Activated CD4-positive, alpha-beta T cell treated with anti-CD3 and anti-CD28 coated beads, Interleukin-2, amount 50 U/mL, for 4 hours (primary cell): Measurements from ENCODE around the gene MTSS2.

ENCODE experiments used
- DNase-seq, 2 experiments: peaks; one replicate each; pipeline ENCODE4 v3.0.0-alpha.2; 2020

The MTSS2 gene

GRCh38 chr16:70665806-70666735, 19.8 kb downstream of the MTSS2 start:
- DNase-seq = no peak

GRCh38 chr16:70665113-70665694, 20.6 kb downstream of the MTSS2 start:
- DNase-seq = no peak

GRCh38 chr16:70664325-70665112, 21.3 kb downstream of the MTSS2 start:
- DNase-seq = no peak

- DNase-seq = no peak
Observed at GRCh38 chr16:70663524-70664324, 22.1 kb downstream of the MTSS2 start.

- no peak for DNase-seq
Observed at GRCh38 chr16:70662991-70663523, 22.8 kb downstream of the MTSS2 start.

- DNase-seq = no peak
Observed at GRCh38 chr16:70661918-70662641, 23.8 kb downstream of the MTSS2 start.

GRCh38 chr16:70661534-70661917, 24.3 kb downstream of the MTSS2 start:
- no peak for DNase-seq

GRCh38 chr16:70660672-70661350, 25.0 kb downstream of the MTSS2 start:
- no peak for DNase-seq

GRCh38 chr16:70659953-70660671, 25.7 kb downstream of the MTSS2 start:
- no peak for DNase-seq

GRCh38 chr16:70659546-70659945, 26.3 kb downstream of the MTSS2 start:
- no peak for DNase-seq

GRCh38 chr16:70658921-70659320, 26.9 kb downstream of the MTSS2 start:
- DNase-seq = no peak

GRCh38 chr16:70657956-70658355, 27.9 kb downstream of the MTSS2 start:
- DNase-seq = no peak

- DNase-seq = no peak
Observed at GRCh38 chr16:70656712-70657263, 29.1 kb downstream of the MTSS2 start.

- no peak for DNase-seq
Observed at GRCh38 chr16:70656065-70656711, 29.7 kb downstream of the MTSS2 start.

GRCh38 chr16:70653809-70654771, 31.8 kb downstream of the MTSS2 start:
- peak; percentile 72 to 78 for DNase-seq

- DNase-seq = no peak
Observed at GRCh38 chr16:70653406-70653805, 32.4 kb downstream of the MTSS2 start.

GRCh38 chr16:70652322-70652721, 33.5 kb downstream of the MTSS2 start:
- no peak for DNase-seq

GRCh38 chr16:70651524-70651923, 34.3 kb downstream of the MTSS2 start:
- DNase-seq = no peak
